HepG2 (cell line): ENCODE results near the gene WDR27. TPM values are rescaled to one million over a fixed set of nuclear protein-coding genes. Genes with fewer than 3 reads are reported as not detected.

Source experiments
- ATAC-seq: fragments of 200-7000 bp; cut with Tn5 transposase; 3 replicates; pipeline ENCODE4 v1.9.1; 2020; ENCODE audit warnings: mild to moderate bottlenecking, moderate library complexity
- BruUV-seq: library from RNA; stranded (reverse); fragments of 400-500 nt; replicated peaks from 2 replicates; lab custom pipeline; 2021; lab: Mats Ljungman, UMichigan
- CTCF ChIA-PET: fragments of 300-600 bp; formaldehyde crosslinking; extraction: SDS; loops from one replicate; lab custom pipeline; 2021; ENCODE audit warnings: low total read pairs, inconsistent platforms, low intra/inter-chr PET ratio; lab: Yijun Ruan, JAX
- POLR2A ChIA-PET: fragments of 350-600 bp; sonication (Branson Sonifier 250); formaldehyde crosslinking; loops from one replicate; lab custom pipeline; 2020; ENCODE audit warnings: antibody characterized with exemption, inconsistent platforms; lab: Yijun Ruan, JAX
- DNase-seq: peaks from one replicate; pipeline ENCODE4 v3.0.0-alpha.2; 2015; ENCODE audit warnings: low spot score
- FAIRE-seq: peaks from 3 replicates; lab custom pipeline; 2011; peaks lifted over from hg19 to GRCh38; lab: Jason Lieb, UNC
- H2AFZ ChIP-seq: one replicate; pipeline ENCODE4 v1.6.1; 2011; ENCODE audit warnings: low read length, inconsistent platforms
- H3K27ac ChIP-seq: fragments of 300-600 bp; 3 replicates; pipeline ENCODE4 v1.8.0; 2011; ENCODE audit warnings: mixed run types, mild to moderate bottlenecking, mixed read lengths, low read length, inconsistent platforms; ENCODE audit not compliant: insufficient read depth; ENCODE audit errors: extremely low read length
- H3K27me3 ChIP-seq, 2 experiments: fragments of 200-600 bp in 1 of 2; 2 replicates in 1 of 2; 3 replicates in 1 of 2; pipeline versions ENCODE4 v1.6.0 to v1.8.0; 2011; ENCODE audit warnings: low read length in 2 of 2, mild to moderate bottlenecking in 2 of 2, moderate library complexity in 2 of 2, inconsistent platforms in 1 of 2; ENCODE audit not compliant: insufficient read depth in 2 of 2, control insufficient read depth in 1 of 2
- H3K36me3 ChIP-seq, 2 experiments: fragments of 200-600 bp in 1 of 2; replicated peaks in 1 of 2; 2 replicates in 1 of 2; 3 replicates in 1 of 2; pipeline versions ENCODE4 v1.5.1 to v1.8.0; 2011; ENCODE audit warnings: low read length in 2 of 2, inconsistent platforms in 1 of 2; ENCODE audit not compliant: insufficient read depth in 2 of 2, control insufficient read depth in 1 of 2
- H3K4me1 ChIP-seq: 2 replicates; pipeline ENCODE4 v1.5.1; 2012; ENCODE audit warnings: low read length, inconsistent platforms; ENCODE audit not compliant: insufficient read depth
- H3K4me2 ChIP-seq: 2 replicates; pipeline ENCODE4 v1.6.0; 2011; ENCODE audit warnings: low read depth, low read length, inconsistent platforms
- H3K4me3 ChIP-seq, 3 experiments: fragments of 200-600 bp in 1 of 3; sonication (generic), shearing (Covaris generic) in 1 of 3; replicated peaks in 1 of 3; 2 replicates each; pipeline ENCODE4 v1.5.1; 2011 to 2016; ENCODE audit warnings: low read length in 3 of 3, inconsistent platforms in 2 of 3, low read depth in 2 of 3, mild to moderate bottlenecking in 2 of 3, control low read depth in 1 of 3, mixed read lengths in 1 of 3; ENCODE audit not compliant: insufficient read depth in 1 of 3
- H3K79me2 ChIP-seq: one replicate; pipeline ENCODE4 v1.6.1; 2011; ENCODE audit warnings: low read length, inconsistent platforms; ENCODE audit not compliant: insufficient read depth
- H3K9ac ChIP-seq: 2 replicates; pipeline ENCODE4 v1.6.0; 2011; ENCODE audit warnings: mild to moderate bottlenecking, low read depth, low read length, inconsistent platforms; ENCODE audit not compliant: insufficient read depth
- H3K9me3 ChIP-seq: 2 replicates; pipeline ENCODE4 v1.5.1; 2012; ENCODE audit warnings: mild to moderate bottlenecking, low read length
- H4K20me1 ChIP-seq: 2 replicates; pipeline ENCODE4 v1.6.0; 2011; ENCODE audit warnings: inconsistent platforms, mild to moderate bottlenecking, low read length, moderate library complexity; ENCODE audit not compliant: insufficient read depth
- ATF4 ChIP-seq, 2 experiments: fragments of 450-650 bp in 1 of 2; sonication (generic) in 1 of 2; formaldehyde crosslinking; IDR thresholded peaks; 2 replicates each; pipeline versions ENCODE4 v1.5.0 to v1.8.0; 2020 to 2022; ENCODE audit warnings: mild to moderate bottlenecking in 1 of 2, missing genetic modification reagents in 1 of 2
- NFIB ChIP-seq: sonication (generic); formaldehyde crosslinking; IDR thresholded peaks from 2 replicates; pipeline ENCODE4 v1.9.0; 2021; ENCODE audit warnings: missing genetic modification reagents, mild to moderate bottlenecking, borderline replicate concordance
- RARA ChIP-seq: IDR thresholded peaks from 2 replicates; pipeline ENCODE4 v1.6.1; 2016; ENCODE audit warnings: missing genetic modification reagents, missing compliant biosample characterization
- ZNF674 ChIP-seq: sonication (generic); formaldehyde crosslinking; IDR thresholded peaks from 2 replicates; pipeline ENCODE4 v1.5.0; 2020; ENCODE audit warnings: low read depth, mild to moderate bottlenecking, missing genetic modification reagents
- ZNF713 ChIP-seq: sonication (generic); formaldehyde crosslinking; IDR thresholded peaks from 2 replicates; pipeline ENCODE4 v1.4.0; 2020; ENCODE audit warnings: mild to moderate bottlenecking, missing genetic modification reagents
- ZNF720 ChIP-seq: sonication (generic); formaldehyde crosslinking; IDR thresholded peaks from 2 replicates; pipeline ENCODE4 v1.4.0; 2020; ENCODE audit warnings: missing genetic modification reagents
- ZNF75D ChIP-seq: sonication (generic); formaldehyde crosslinking; IDR thresholded peaks from 2 replicates; pipeline ENCODE4 v1.8.1; 2023; ENCODE audit warnings: missing genetic modification reagents, mild to moderate bottlenecking, borderline replicate concordance
- ZNF781 ChIP-seq: sonication (generic); formaldehyde crosslinking; IDR thresholded peaks from 2 replicates; pipeline ENCODE4 v1.5.1; 2020; ENCODE audit warnings: borderline replicate concordance, mild to moderate bottlenecking, missing genetic modification reagents; ENCODE audit errors: not compliant biosample characterization
- WGBS: methylation state at CpG from one replicate; pipeline ENCODE4 v1.1.6; 2017; ENCODE audit warnings: low lambda C conversion rate; 5-methylcytosine and 5-hydroxymethylcytosine counted together
- in situ Hi-C: cut with HindIII; loops from 2 replicates; pipeline ENCODE4 v1.10.0; 2017; ENCODE audit warnings: low pct_unique_long_range_greater_than_20kb; ENCODE audit not compliant: extremely low pct_ligation_motif_present
- intact Hi-C: fragments of 100-400 bp; cut with micrococcal nuclease; formaldehyde crosslinking; loops from one replicate; pipeline ENCODE4 v1.10.0; 2022; ENCODE audit not compliant: unreplicated experiment
- polyA plus RNA-seq, 8 experiments: library from polyadenylated mRNA; depleted of rRNA in 3 of 8; stranded (reverse) in 7 of 8; unstranded in 1 of 8; fragments of >200 nt; fragmentation: Illumina TruSeq in 4 of 8; extraction: Trizol in 4 of 8; gene quantifications; 2 replicates each; pipeline versions ENCODE4 v1.2.1 to v1.2.3, GENCODE V29; 2011 to 2016; ENCODE audit warnings: low read depth in 4 of 8, missing spikeins in 1 of 8, mixed read lengths in 1 of 8; ENCODE audit not compliant: insufficient read depth in 1 of 8
- total RNA-seq, 5 experiments: library from RNA; depleted of rRNA; stranded (reverse); fragments of >200 nt; fragmentation: Illumina TruSeq; extraction: Trizol; gene quantifications; 2 replicates each; pipeline ENCODE4 v1.2.3, GENCODE V29; 2016; ENCODE audit warnings: low read depth in 1 of 5
- TF ChIP-seq, protein P1 (sequence below): sonication (generic); formaldehyde crosslinking; IDR thresholded peaks from 2 replicates; pipeline ENCODE4 v1.9.0; 2022; ENCODE audit warnings: missing genetic modification reagents, mild to moderate bottlenecking, borderline replicate concordance
- TF ChIP-seq, protein P2 (sequence below): sonication (generic); formaldehyde crosslinking; IDR thresholded peaks from 2 replicates; pipeline ENCODE4 v1.4.0; 2020; ENCODE audit warnings: missing genetic modification reagents
- TF ChIP-seq, protein P3 (sequence below): IDR thresholded peaks from 2 replicates; pipeline ENCODE4 v1.6.1; 2016

WDR27 gene
- total and polyA plus RNA-seq, 2 of the 13 experiments (the other 11 are each of a cell fraction or from before 2014, with no cell fraction given): 34.1 to 80.3 TPM

DNA sequence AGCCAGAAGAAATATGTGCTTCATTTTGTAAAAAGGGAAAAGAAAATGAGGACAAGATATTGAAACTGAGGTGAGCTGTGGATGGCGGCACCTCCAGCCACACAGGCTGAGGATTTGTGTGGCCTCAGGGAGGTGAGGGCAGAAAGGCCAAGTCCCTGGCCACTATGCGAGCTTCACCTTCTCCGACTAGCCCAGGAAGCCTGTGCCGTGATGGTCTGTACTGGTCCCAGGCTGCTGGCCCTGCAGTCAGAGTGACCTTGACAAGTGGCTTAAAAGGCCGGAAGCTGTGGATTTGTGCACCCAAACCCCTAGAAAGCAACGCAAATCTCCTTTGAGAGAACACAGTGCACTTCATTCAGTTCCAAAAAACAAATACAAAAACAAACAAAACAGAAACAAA, 48.1 kb downstream of the WDR27 start:
- WGBS: 88% methylated on average over 6 of the region's 6 CpGs
- POLR2A ChIA-PET: no interaction called here
- Histone ChIP-seq H3K27me3 (no peaks in the 10 kb centered on the region), H3K4me3 (no peak overlapping the region), H3K9me3 (no peaks in the 10 kb centered on the region), H3K9ac (no peak overlapping the region), H3K4me2 (no peak overlapping the region), H3K4me1 (no peaks in the 10 kb centered on the region), H3K36me3 (peaks cover 10 to 34% of the 10 kb centered on the region in 2 experiments; a peak in 4 of 5 replicates), H4K20me1 (no peaks in the 10 kb centered on the region), H2AFZ (no peak overlapping the region), H3K79me2 (no peaks in the 10 kb centered on the region), H3K27ac (no peak overlapping the region)
- DNase-seq (no peak), ATAC-seq (no peak; the same call in 2 of the 3 replicates), FAIRE-seq (no peak)
- in situ Hi-C loops: no loop called here
- TF ChIP-seq, protein P1, sequence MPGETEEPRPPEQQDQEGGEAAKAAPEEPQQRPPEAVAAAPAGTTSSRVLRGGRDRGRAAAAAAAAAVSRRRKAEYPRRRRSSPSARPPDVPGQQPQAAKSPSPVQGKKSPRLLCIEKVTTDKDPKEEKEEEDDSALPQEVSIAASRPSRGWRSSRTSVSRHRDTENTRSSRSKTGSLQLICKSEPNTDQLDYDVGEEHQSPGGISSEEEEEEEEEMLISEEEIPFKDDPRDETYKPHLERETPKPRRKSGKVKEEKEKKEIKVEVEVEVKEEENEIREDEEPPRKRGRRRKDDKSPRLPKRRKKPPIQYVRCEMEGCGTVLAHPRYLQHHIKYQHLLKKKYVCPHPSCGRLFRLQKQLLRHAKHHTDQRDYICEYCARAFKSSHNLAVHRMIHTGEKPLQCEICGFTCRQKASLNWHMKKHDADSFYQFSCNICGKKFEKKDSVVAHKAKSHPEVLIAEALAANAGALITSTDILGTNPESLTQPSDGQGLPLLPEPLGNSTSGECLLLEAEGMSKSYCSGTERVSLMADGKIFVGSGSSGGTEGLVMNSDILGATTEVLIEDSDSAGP (CRISPR knock-in tag): no peak
- TF ChIP-seq NFIB (no peak), RARA (CRISPR knock-in tag) (no peak), ZNF75D (CRISPR knock-in tag) (no peak), ZNF781 (CRISPR knock-in tag) (no peak), ZNF720 (CRISPR knock-in tag) (no peak), ZNF674 (CRISPR knock-in tag) (no peak), ZNF713 (CRISPR knock-in tag) (no peak), ATF4 (CRISPR knock-in tag; IDR thresholded peaks at IDR 0.05) (no peak)
- TF ChIP-seq, protein P2, sequence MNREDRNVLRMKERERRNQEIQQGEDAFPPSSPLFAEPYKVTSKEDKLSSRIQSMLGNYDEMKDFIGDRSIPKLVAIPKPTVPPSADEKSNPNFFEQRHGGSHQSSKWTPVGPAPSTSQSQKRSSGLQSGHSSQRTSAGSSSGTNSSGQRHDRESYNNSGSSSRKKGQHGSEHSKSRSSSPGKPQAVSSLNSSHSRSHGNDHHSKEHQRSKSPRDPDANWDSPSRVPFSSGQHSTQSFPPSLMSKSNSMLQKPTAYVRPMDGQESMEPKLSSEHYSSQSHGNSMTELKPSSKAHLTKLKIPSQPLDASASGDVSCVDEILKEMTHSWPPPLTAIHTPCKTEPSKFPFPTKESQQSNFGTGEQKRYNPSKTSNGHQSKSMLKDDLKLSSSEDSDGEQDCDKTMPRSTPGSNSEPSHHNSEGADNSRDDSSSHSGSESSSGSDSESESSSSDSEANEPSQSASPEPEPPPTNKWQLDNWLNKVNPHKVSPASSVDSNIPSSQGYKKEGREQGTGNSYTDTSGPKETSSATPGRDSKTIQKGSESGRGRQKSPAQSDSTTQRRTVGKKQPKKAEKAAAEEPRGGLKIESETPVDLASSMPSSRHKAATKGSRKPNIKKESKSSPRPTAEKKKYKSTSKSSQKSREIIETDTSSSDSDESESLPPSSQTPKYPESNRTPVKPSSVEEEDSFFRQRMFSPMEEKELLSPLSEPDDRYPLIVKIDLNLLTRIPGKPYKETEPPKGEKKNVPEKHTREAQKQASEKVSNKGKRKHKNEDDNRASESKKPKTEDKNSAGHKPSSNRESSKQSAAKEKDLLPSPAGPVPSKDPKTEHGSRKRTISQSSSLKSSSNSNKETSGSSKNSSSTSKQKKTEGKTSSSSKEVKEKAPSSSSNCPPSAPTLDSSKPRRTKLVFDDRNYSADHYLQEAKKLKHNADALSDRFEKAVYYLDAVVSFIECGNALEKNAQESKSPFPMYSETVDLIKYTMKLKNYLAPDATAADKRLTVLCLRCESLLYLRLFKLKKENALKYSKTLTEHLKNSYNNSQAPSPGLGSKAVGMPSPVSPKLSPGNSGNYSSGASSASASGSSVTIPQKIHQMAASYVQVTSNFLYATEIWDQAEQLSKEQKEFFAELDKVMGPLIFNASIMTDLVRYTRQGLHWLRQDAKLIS (CRISPR knock-in tag): no peak
- TF ChIP-seq, protein P3, sequence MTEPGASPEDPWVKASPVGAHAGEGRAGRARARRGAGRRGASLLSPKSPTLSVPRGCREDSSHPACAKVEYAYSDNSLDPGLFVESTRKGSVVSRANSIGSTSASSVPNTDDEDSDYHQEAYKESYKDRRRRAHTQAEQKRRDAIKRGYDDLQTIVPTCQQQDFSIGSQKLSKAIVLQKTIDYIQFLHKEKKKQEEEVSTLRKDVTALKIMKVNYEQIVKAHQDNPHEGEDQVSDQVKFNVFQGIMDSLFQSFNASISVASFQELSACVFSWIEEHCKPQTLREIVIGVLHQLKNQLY: no peak
- CTCF ChIA-PET: no interaction called here
- no TSS peak for BruUV-seq
- intact Hi-C loops: no loop called here
